Erythroblast (primary cell): Measurements from ENCODE around the gene WDR19.

Source experiments
- GATA1 ChIP-seq: IDR thresholded peaks from 2 replicates; pipeline ENCODE4 v1.6.1; 2011; ENCODE audit warnings: low read depth, mild to moderate bottlenecking, control low read depth, low read length, moderate library complexity
- POLR2A ChIP-seq: IDR thresholded peaks from 2 replicates; pipeline ENCODE4 v1.6.1; 2011; ENCODE audit warnings: mild to moderate bottlenecking, low read length

DNA sequence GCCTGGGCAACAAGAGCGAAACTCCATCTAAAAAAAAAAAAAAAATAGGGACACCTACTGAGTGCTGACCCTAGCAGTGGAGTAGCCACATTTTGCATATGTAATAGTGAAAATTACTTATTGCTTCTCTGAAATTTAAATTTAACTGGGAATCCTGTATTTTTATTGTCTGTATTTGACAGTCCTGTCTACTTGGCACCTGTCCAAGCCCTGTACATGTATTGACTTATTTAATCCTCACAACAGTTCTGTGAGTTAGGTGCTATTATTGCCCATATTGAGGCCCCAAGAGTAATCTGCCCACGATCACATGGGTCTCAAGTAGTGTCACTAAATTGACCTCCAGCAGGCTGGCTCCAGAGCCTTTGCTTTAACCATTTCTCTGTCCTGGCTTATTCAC lies 81.6 kb downstream of the WDR19 start:
- TF ChIP-seq POLR2A (no peak), GATA1 (no peak)
